DND-41 (cell line): ENCODE data around the gene UBE3B.

Source experiments
- ATAC-seq: fragments of 200-7000 bp; cut with Tn5 transposase; 3 replicates; pipeline ENCODE4 v1.9.1; 2021; ENCODE audit warnings: low read depth; ENCODE audit not compliant: insufficient read depth
- DNase-seq: peaks from one replicate; pipeline ENCODE4 v3.0.0-alpha.2; 2020
- H2AFZ ChIP-seq: 2 replicates; pipeline ENCODE4 v1.6.0; 2012; ENCODE audit warnings: low read depth, low read length
- H3K27ac ChIP-seq: 2 replicates; pipeline ENCODE4 v1.5.1; 2012; ENCODE audit warnings: low read length, inconsistent platforms
- H3K27me3 ChIP-seq: fragments of 200-600 bp; sonication (generic); 2 replicates; pipeline ENCODE4 v1.6.0; 2012; ENCODE audit warnings: low read length, mild to moderate bottlenecking, inconsistent platforms; ENCODE audit not compliant: insufficient read depth, poor library complexity
- H3K36me3 ChIP-seq: 2 replicates; pipeline ENCODE4 v1.5.1; 2012; ENCODE audit warnings: low read length, inconsistent platforms; ENCODE audit not compliant: insufficient read depth
- H3K4me1 ChIP-seq: 2 replicates; pipeline ENCODE4 v1.5.1; 2012; ENCODE audit warnings: mild to moderate bottlenecking, low read length; ENCODE audit not compliant: insufficient read depth
- H3K4me2 ChIP-seq: 2 replicates; pipeline ENCODE4 v1.6.0; 2012; ENCODE audit warnings: mild to moderate bottlenecking, moderate library complexity, low read length, inconsistent platforms; ENCODE audit not compliant: insufficient read depth
- H3K4me3 ChIP-seq, 2 experiments: fragments of 200-600 bp in 1 of 2; shearing (Covaris generic) in 1 of 2; 2 replicates each; pipeline ENCODE4 v1.5.1; 2012 to 2016; ENCODE audit warnings: inconsistent platforms in 2 of 2, low read length in 2 of 2, mild to moderate bottlenecking in 2 of 2, low read depth in 1 of 2, moderate library complexity in 1 of 2
- H3K79me2 ChIP-seq: 2 replicates; pipeline ENCODE4 v1.6.0; 2012; ENCODE audit warnings: low read length, inconsistent platforms; ENCODE audit not compliant: insufficient read depth
- H3K9ac ChIP-seq: 2 replicates; pipeline ENCODE4 v1.6.0; 2012; ENCODE audit warnings: low read depth, mild to moderate bottlenecking, inconsistent platforms, low read length, moderate library complexity
- H3K9me3 ChIP-seq: 2 replicates; pipeline ENCODE4 v1.5.1; 2012; ENCODE audit warnings: low read length, moderate library complexity, mild to moderate bottlenecking, inconsistent platforms; ENCODE audit not compliant: insufficient read depth, severe bottlenecking
- H4K20me1 ChIP-seq: 2 replicates; pipeline ENCODE4 v1.6.0; 2012; ENCODE audit warnings: low read length; ENCODE audit not compliant: insufficient read depth
- CTCF ChIP-seq: IDR thresholded peaks from 2 replicates; pipeline ENCODE4 v1.5.1; 2012; ENCODE audit warnings: borderline replicate concordance, low read length, moderate library complexity, mild to moderate bottlenecking; ENCODE audit not compliant: poor library complexity, severe bottlenecking; ENCODE audit errors: extremely low read depth
- EZH2 ChIP-seq: IDR thresholded peaks from 3 replicates; pipeline ENCODE4 v1.6.1; 2012; ENCODE audit warnings: borderline replicate concordance, low read depth, mild to moderate bottlenecking, moderate library complexity, low read length, inconsistent platforms; ENCODE audit not compliant: severe bottlenecking

The UBE3B gene

GRCh38 chr12:109513977-109514376 lies 36.5 kb downstream of the UBE3B start:
- H3K27me3 ChIP-seq = no peaks in the 10 kb centered on the region
- no peak for ATAC-seq
- DNase-seq = no peak
- TF ChIP-seq EZH2 (no peak), CTCF (no peak)
- no peak overlapping the region for H3K4me3 ChIP-seq
- H3K36me3 ChIP-seq = peaks cover 75% of the 10 kb centered on the region
- no peaks in the 10 kb centered on the region for H3K9me3 ChIP-seq
- H2AFZ ChIP-seq = no peak overlapping the region
- H3K4me1 ChIP-seq = no peaks in the 10 kb centered on the region
- H3K4me2 ChIP-seq = no peak overlapping the region
- no peaks in the 10 kb centered on the region for H4K20me1 ChIP-seq
- no peaks in the 10 kb centered on the region for H3K79me2 ChIP-seq
- H3K27ac ChIP-seq = no peak overlapping the region
- H3K9ac ChIP-seq = no peak overlapping the region

GRCh38 chr12:109517619-109518018 lies 40.2 kb downstream of the UBE3B start:
- Histone ChIP-seq H3K4me2 (no peak overlapping the region), H4K20me1 (no peaks in the 10 kb centered on the region), H3K27me3 (no peaks in the 10 kb centered on the region), H2AFZ (no peak overlapping the region), H3K4me3 (no peak overlapping the region), H3K4me1 (no peaks in the 10 kb centered on the region), H3K9ac (no peak overlapping the region), H3K79me2 (no peaks in the 10 kb centered on the region), H3K36me3 (peaks cover 81% of the 10 kb centered on the region), H3K27ac (no peak overlapping the region), H3K9me3 (no peaks in the 10 kb centered on the region)
- TF ChIP-seq CTCF = no peak
- TF ChIP-seq EZH2 = no peak
- ATAC-seq (no peak), DNase-seq (no peak)

- no peak overlapping the region for H3K27ac ChIP-seq
- no peaks in the 10 kb centered on the region for H3K9me3 ChIP-seq
- H3K36me3 ChIP-seq = peaks cover 84% of the 10 kb centered on the region
- no peak overlapping the region for H3K4me2 ChIP-seq
- H3K27me3 ChIP-seq = no peaks in the 10 kb centered on the region
- peak; percentile 60 for DNase-seq
- TF ChIP-seq EZH2 = no peak
- TF ChIP-seq CTCF = peak; percentile 92
- H4K20me1 ChIP-seq = no peaks in the 10 kb centered on the region
- no peak overlapping the region for H3K4me3 ChIP-seq
- no peak overlapping the region for H2AFZ ChIP-seq
- ATAC-seq = peak; percentile 78
- no peaks in the 10 kb centered on the region for H3K79me2 ChIP-seq
- no peaks in the 10 kb centered on the region for H3K4me1 ChIP-seq
- no peak overlapping the region for H3K9ac ChIP-seq
Observed at GRCh38 chr12:109518820-109519665, 41.6 kb downstream of the UBE3B start.
